HG03469 (cell line): ENCODE results near the gene TMEM187.

ENCODE experiments used
- ATAC-seq: cut with Tn5 transposase; IDR thresholded peaks from one replicate; pipeline ENCODE4 v1.9.1; 2021; ENCODE audit warnings: mild to moderate bottlenecking, moderate library complexity, moderate number of reproducible peaks; ENCODE audit not compliant: unreplicated experiment

The TMEM187 gene

GRCh38 chrX:153934762-153935325 lies 37.7 kb upstream of the TMEM187 start, which contains the start of gene NAA10:
TSS of gene NAA10 (minus strand) at chrX:153935037. CDS start at chrX:153934904, 133 bp downstream.
- ATAC-seq: no peak

GRCh38 chrX:153935326-153935851 lies 37.2 kb upstream of the TMEM187 start:
- ATAC-seq: no peak

DNA sequence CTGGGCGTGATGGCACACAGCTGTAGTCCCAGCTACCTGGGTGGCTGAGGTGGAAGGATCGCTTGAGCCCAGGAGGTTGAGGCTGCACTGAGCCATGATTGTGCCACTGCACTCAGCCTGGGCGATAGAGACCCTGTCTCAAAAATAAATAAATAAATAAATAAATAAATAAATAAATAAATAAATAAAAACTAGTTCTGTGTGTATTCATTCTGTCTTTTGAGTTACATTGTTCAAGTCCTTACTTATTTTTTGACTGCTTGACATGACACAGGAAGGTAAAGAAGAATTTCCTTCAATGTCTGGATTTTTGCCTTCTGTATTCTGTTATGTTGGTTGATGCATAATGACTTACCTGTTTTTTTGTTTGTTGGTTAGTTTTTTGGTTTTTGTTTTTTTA lies 35.5 kb upstream of the TMEM187 start:
- ATAC-seq: no peak

DNA sequence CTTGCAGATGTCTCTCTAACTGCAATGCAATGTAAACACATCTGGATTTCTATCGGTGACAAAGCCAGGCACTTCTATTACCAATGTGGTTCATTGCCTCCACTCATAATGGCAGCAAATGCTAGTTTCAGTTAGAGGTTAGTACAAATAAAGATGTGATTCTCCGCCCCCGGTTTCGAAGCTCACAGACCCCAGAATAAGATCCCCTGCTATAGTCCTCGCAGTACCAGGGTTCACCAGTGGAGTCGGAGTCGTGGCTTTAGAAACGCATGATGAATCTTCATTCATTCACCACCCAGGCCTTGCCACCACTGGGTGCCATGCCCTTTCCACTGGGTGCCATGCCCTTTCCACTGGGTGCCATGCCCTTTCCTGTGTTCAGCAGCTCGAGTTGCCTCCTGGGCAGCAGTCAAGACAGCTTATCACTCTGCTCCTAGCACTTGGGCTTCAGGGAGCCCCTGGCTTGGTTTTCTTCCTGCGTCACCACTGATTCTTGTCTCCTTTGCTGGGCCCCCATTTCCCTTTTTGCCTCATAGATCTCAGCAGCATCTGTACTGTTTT lies 34.2 kb upstream of the TMEM187 start:
- ATAC-seq: no peak

DNA sequence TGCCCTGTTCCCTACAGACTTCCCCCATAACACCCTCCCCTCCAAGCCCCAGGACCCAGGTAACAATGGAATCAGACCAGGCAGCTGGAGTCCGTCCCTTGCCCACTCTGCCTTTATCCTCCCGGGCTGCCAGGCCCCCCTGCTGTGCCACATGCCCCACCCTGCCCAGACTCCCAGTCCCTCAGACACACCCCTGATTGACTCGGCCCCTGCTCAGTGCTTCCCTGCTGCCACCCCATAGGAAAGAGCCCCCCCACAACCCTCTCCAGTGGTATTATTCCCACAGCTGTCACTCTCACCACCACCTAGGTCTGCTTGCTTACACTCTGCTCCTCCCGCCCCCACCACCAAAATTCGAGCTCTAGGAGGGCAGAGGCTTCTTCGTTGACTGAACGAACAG lies 33.0 kb upstream of the TMEM187 start:
- no peak for ATAC-seq

GRCh38 chrX:153941336-153942252 lies 31.0 kb upstream of the TMEM187 start:
- no peak for ATAC-seq

- no peak for ATAC-seq
These were observed 28.3 kb upstream of the TMEM187 start, which contains the start of gene RENBP for GRCh38 chrX:153944140-153944799. TSS of gene RENBP (minus strand) at chrX:153944643. CDS start at chrX:153944610, 33 bp downstream.

- ATAC-seq: no peak
These were observed 27.8 kb upstream of the TMEM187 start for GRCh38 chrX:153944800-153945150.

DNA sequence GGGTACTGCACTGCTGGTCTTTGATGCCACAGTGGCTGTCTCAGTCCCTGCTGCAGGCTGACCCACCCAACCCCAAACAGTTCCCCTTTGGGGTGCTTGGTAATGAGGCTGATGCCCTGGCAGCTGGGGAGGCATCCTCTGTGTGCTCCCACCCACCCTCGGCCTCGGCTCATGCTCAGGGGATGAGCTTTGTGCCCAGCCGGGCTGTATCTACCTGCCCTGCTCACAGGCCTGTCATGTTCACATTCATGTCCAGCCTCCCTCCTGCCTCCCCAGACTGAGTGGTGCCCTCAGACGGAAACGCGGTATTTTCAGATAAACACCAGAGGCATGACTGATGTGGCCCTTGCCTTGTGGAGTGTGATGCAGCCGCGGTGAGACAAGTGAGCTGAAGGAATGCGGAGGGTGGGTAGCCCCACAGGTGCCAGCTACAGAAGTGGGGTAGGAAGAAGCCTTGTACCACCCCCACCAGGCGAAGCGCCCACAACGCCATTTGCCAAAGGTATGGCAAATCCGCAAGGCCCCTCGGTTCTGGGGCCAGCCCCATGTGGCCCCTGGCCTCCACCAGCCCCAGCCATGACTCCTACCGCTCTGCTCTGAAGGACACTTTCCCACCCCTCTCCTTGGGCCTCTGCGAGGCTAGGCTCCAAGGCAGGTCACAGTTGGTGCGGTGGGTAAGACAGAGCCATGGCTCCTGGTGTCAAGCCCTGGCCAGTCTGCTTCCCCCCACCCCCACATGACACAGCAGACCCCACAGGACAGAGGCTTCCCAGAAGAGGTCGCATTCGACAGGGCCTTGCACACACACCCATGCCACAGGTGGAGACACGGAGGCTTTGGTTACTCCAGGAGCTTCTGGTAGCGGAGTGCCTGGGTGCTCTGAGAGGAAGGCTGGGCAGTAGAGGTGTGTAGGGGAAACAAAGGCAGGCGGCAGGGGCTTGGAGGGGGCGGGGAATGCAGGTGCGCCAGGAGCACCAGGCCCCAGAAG lies 26.3 kb upstream of the TMEM187 start:
- ATAC-seq: no peak

DNA sequence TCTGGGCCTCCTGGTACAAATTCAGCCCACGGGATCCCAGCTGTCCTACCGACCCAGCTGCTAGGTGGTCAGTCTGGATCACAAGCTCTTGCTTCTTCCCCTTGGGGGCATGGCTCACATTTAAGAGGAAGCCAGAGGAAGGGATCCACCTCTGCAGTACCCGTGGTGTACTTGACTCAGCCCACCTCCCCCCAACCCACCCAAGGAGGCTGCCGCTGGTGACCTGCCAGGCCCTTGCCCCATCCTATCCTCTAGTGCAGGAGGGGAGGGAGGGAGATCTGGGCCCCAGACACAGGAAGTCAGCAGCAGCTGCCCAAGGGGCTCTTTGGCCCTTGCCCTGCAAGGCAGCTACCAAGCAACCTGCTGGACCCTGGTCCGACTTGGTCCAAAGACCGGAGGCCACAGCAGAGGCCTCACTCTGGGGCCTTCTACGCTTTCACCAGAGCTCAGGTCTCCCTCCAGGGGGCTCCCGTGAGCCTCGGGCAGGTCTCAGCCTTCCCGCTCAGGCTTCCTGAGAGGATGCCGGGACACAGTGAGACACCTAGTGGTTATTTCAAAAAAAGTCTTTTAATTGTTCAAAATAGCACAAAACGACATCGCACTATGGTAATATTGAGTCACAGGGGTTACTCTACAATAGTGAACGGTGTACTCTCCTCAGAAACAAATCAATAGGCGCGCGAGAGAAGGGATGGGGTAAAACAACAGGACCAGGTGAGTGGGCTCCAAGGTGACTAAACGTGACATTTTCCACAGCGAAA lies 25.4 kb upstream of the TMEM187 start:
- ATAC-seq: no peak

GRCh38 chrX:153948002-153948466 lies 24.5 kb upstream of the TMEM187 start:
- no peak for ATAC-seq

GRCh38 chrX:153948847-153949805 lies 23.4 kb upstream of the TMEM187 start:
- no peak for ATAC-seq

- ATAC-seq: no peak
These were observed 22.4 kb upstream of the TMEM187 start for GRCh38 chrX:153950127-153950526.

- ATAC-seq: no peak
These were observed 20.7 kb upstream of the TMEM187 start for GRCh38 chrX:153951683-153952372.

- no peak for ATAC-seq
These were observed 20.1 kb upstream of the TMEM187 start for GRCh38 chrX:153952373-153953026.

DNA sequence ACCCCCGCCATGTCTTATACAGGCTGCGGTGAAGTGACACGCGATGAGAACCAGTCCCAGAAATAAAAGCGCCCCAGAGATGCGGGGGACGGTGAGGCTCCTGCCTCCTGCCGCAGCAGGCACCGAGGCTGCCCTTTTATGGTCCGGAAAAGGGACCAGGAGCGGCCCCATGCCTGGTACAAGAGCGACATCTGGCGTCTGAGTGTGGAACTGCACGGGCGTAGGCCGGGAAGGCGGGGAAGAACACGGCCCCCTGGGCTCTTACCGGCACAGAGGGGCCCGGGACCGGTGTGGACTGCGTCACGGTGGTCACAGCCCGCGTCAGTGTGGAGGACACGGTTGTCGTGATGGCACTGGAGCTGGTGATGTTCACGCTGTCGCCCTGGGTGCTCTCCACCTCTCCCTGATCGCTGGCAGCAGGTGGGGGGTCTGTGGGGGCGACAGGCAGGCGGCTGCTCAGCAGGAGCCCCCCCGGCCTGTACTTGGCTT lies 19.2 kb upstream of the TMEM187 start:
- ATAC-seq: no peak
